WTC11 (cell line): ENCODE measurements around the gene PTPRK. TPM values are rescaled to one million over a fixed set of nuclear protein-coding genes. Genes with fewer than 3 reads are reported as not detected.
A peak's percentile ranks its signal among the peaks of the same experiment; 100 is the strongest.

Experiments used
- ATAC-seq: fragments of 200-7000 bp; cut with Tn5 transposase; 2 replicates; pipeline ENCODE4 v1.10.0; 2021; ENCODE audit warnings: mild to moderate bottlenecking, moderate library complexity
- CTCF ChIA-PET: fragments of 300-600 bp; sonication (Branson Sonifier 250); formaldehyde crosslinking; loops from one replicate; lab custom pipeline; 2021; ENCODE audit warnings: antibody characterized with exemption; lab: Charles Lee
- POLR2A ChIA-PET: fragments of 350-600 bp; sonication (Branson Sonifier 250); formaldehyde crosslinking; loops from one replicate; lab custom pipeline; 2021; ENCODE audit warnings: antibody characterized with exemption; lab: Charles Lee
- DNase-seq: peaks from one replicate; pipeline ENCODE4 v3.0.0; 2021; ENCODE audit warnings: low spot score
- H3K27ac Mint-ChIP-seq: 2 replicates; pipeline ENCODE4 v1.8.0; 2021; ENCODE audit warnings: mixed read lengths
- H3K27me3 Mint-ChIP-seq: 2 replicates; pipeline ENCODE4 v1.8.0; 2021; ENCODE audit warnings: low read depth, mild to moderate bottlenecking, moderate library complexity, mixed read lengths
- H3K36me3 Mint-ChIP-seq: 2 replicates; pipeline ENCODE4 v1.8.0; 2021; ENCODE audit warnings: mixed read lengths
- H3K4me1 Mint-ChIP-seq: 2 replicates; pipeline ENCODE4 v1.8.0; 2022; ENCODE audit warnings: mixed read lengths
- H3K4me3 Mint-ChIP-seq: 2 replicates; pipeline ENCODE4 v1.8.0; 2021; ENCODE audit warnings: mild to moderate bottlenecking, moderate library complexity, mixed read lengths
- H3K9me3 Mint-ChIP-seq: 2 replicates; pipeline ENCODE4 v1.8.0; 2021; ENCODE audit warnings: mixed read lengths
- CBFB ChIP-seq: sonication (generic); formaldehyde crosslinking; IDR thresholded peaks from 2 replicates; pipeline ENCODE4 v1.8.1; 2022; ENCODE audit warnings: mild to moderate bottlenecking, low read depth, missing genetic modification reagents
- ELF4 ChIP-seq: sonication (generic); formaldehyde crosslinking; IDR thresholded peaks from 2 replicates; pipeline ENCODE4 v1.8.1; 2022; ENCODE audit warnings: low read depth, mild to moderate bottlenecking, moderate library complexity, missing genetic modification reagents
- FOXK1 ChIP-seq: sonication (generic); formaldehyde crosslinking; IDR thresholded peaks from 2 replicates; pipeline ENCODE4 v1.8.0; 2022; ENCODE audit warnings: mild to moderate bottlenecking, moderate library complexity, missing genetic modification reagents
- HMGA2 ChIP-seq: fragments of 250-450 bp; sonication (Bioruptor Pico); IDR thresholded peaks from 2 replicates; pipeline ENCODE4 v1.4.0; 2021; ENCODE audit warnings: mild to moderate bottlenecking, moderate library complexity
- JUN ChIP-seq: sonication (generic); formaldehyde crosslinking; IDR thresholded peaks from 2 replicates; pipeline ENCODE4 v1.8.0; 2023; ENCODE audit warnings: mild to moderate bottlenecking, missing genetic modification reagents
- NFATC4 ChIP-seq: fragments of 250-450 bp; sonication (Bioruptor Pico); IDR thresholded peaks from 2 replicates; pipeline ENCODE4 v1.9.0; 2021; ENCODE audit warnings: mild to moderate bottlenecking
- NR2C2 ChIP-seq: sonication (generic); formaldehyde crosslinking; IDR thresholded peaks from 2 replicates; pipeline ENCODE4 v1.8.0; 2022; ENCODE audit warnings: mild to moderate bottlenecking, missing genetic modification reagents
- NR3C1 ChIP-seq: sonication (generic); formaldehyde crosslinking; conservative IDR thresholded peaks from 2 replicates; pipeline ENCODE4 v1.8.1; 2023; ENCODE audit warnings: low read depth, mild to moderate bottlenecking, missing genetic modification reagents
- RELA ChIP-seq: sonication (generic); formaldehyde crosslinking; IDR thresholded peaks from 2 replicates; pipeline ENCODE4 v1.8.1; 2022; ENCODE audit warnings: missing genetic modification reagents, mild to moderate bottlenecking, borderline replicate concordance
- STAT6 ChIP-seq: sonication (generic); formaldehyde crosslinking; conservative IDR thresholded peaks from 2 replicates; pipeline ENCODE4 v1.8.1; 2023; ENCODE audit warnings: mild to moderate bottlenecking, low read depth, missing genetic modification reagents, moderate library complexity
- TEAD1 ChIP-seq: sonication (generic); formaldehyde crosslinking; IDR thresholded peaks from 2 replicates; pipeline ENCODE4 v1.8.0; 2022; ENCODE audit warnings: mild to moderate bottlenecking, missing genetic modification reagents
- USF2 ChIP-seq: sonication (generic); formaldehyde crosslinking; IDR thresholded peaks from 2 replicates; pipeline ENCODE4 v1.8.1; 2023; ENCODE audit warnings: mild to moderate bottlenecking, missing genetic modification reagents, moderate library complexity
- ZBTB21 ChIP-seq: sonication (generic); formaldehyde crosslinking; IDR thresholded peaks from 2 replicates; pipeline ENCODE4 v1.8.1; 2023; ENCODE audit warnings: mild to moderate bottlenecking, missing genetic modification reagents, borderline replicate concordance
- ZNF232 ChIP-seq: sonication (generic); formaldehyde crosslinking; IDR thresholded peaks from 2 replicates; pipeline ENCODE4 v1.8.0; 2022; ENCODE audit warnings: mild to moderate bottlenecking, missing genetic modification reagents
- ZNF423 ChIP-seq: fragments of 250-450 bp; sonication (Bioruptor Pico); IDR thresholded peaks from 2 replicates; pipeline ENCODE4 v2.1.2; 2022; ENCODE audit warnings: mild to moderate bottlenecking, moderate library complexity
- ZNF671 ChIP-seq: fragments of 250-450 bp; sonication (Bioruptor Pico); IDR thresholded peaks from 2 replicates; pipeline ENCODE4 v1.8.0; 2021; ENCODE audit warnings: mild to moderate bottlenecking
- total RNA-seq: library from RNA; stranded (reverse); gene quantifications from 3 replicates; pipeline ENCODE4 v1.2.3, GENCODE V29; 2021
- TF ChIP-seq, protein P1 (sequence below): fragments of 250-450 bp; sonication (Bioruptor Pico); IDR thresholded peaks from 2 replicates; pipeline ENCODE4 v1.9.0; 2021; ENCODE audit warnings: moderate library complexity, mild to moderate bottlenecking, inconsistent platforms, borderline replicate concordance
- TF ChIP-seq, protein P2 (sequence below): sonication (generic); formaldehyde crosslinking; IDR thresholded peaks from 2 replicates; pipeline ENCODE4 v1.8.1; 2022; ENCODE audit warnings: low read depth, missing genetic modification reagents, borderline replicate concordance
- TF ChIP-seq, protein P3 (sequence below): sonication (generic); formaldehyde crosslinking; IDR thresholded peaks from 2 replicates; pipeline ENCODE4 v1.8.0; 2023; ENCODE audit warnings: mild to moderate bottlenecking, missing genetic modification reagents

Gene PTPRK
- total RNA-seq, 1 experiment from 2014 or later = 44.8 TPM

DNA sequence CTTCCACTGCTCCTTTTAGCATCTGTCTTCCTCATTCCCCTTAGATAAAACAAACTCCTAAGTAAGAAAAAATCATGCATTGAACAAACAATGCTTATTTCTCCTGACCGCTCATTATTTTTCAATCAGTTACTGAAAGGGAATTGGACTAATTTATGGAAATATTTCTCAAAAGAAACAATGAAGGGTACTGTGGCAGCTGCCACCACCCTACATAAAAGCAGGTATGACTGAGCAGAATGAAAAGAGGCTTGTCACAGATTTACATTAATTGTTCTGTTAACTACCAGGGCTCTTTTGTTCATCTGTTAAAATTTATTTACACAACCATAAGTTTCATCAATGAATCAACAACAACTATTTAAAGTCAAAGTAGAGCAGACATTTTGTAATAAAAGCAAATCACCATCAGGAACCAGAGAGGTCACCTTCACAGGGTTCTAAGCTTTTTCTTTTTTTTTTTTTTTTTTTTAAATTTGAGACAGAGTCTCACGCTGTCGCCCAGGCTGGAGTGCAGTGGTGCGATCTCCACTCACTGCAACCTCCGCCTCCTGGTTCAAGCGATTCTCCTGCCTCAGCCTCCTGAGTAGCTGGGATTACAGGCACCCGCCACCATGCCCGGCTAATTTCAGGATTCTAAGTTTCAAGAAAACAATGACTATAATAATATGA is 204.0 kb downstream of the PTPRK start:
- H3K36me3 Mint-ChIP-seq = no peaks in the 10 kb centered on the region
- peak overlapping the region; percentile 73 for H3K27ac Mint-ChIP-seq
- no peak for DNase-seq
- H3K9me3 Mint-ChIP-seq = no peaks in the 10 kb centered on the region
- peak; percentile 60 for ATAC-seq
- CTCF ChIA-PET = no interaction called here
- TF ChIP-seq, protein P1, sequence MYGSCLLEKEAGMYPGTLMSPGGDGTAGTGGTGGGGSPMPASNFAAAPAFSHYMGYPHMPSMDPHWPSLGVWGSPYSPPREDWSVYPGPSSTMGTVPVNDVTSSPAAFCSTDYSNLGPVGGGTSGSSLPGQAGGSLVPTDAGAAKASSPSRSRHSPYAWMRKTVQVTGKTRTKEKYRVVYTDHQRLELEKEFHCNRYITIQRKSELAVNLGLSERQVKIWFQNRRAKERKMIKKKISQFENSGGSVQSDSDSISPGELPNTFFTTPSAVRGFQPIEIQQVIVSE = no peak
- TF ChIP-seq RELA (CRISPR knock-in tag) (no peak), TEAD1 (no peak), NR2C2 (no peak), ZNF671 (CRISPR knock-in tag) (no peak)
- TF ChIP-seq, all 79 proteins: peak for 0
- no peak overlapping the region for H3K4me3 Mint-ChIP-seq
- H3K27me3 Mint-ChIP-seq = no peaks in the 10 kb centered on the region
- POLR2A ChIA-PET = interaction anchor here (0.7 kb wide), 2 partner anchors 92 to 669 kb away, joined by 3 to 6 read pairs; no protein-coding TSS in a partner anchor
- H3K4me1 Mint-ChIP-seq = peaks cover 73% of the 10 kb centered on the region

DNA sequence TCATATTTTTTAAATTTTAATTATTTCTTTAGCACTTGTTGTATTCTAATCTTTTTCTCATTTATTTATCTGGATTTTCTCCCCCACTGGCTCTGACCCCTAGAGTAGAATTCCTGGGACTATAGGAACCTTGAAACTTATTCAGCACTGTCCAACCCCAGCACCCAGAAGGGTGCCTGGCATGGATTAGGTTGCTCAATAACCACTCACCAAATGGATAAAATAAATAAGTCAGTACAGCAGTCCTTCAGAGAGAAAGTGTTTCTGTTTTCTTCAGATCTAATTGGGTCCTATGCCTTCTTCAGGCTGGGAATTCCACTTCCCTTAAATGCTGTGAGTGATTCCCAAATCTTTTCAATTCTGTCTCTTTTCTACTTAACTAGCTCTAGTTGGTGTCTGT is 206.2 kb downstream of the PTPRK start:
- TF ChIP-seq JUN (CRISPR knock-in tag) (no peak), FOXK1 (CRISPR knock-in tag) (no peak), ZNF423 (no peak), HMGA2 (no peak), ZBTB21 (CRISPR knock-in tag) (no peak), USF2 (CRISPR knock-in tag) (no peak), NFATC4 (CRISPR knock-in tag) (no peak), ELF4 (no peak), ZNF671 (CRISPR knock-in tag) (no peak), STAT6 (CRISPR knock-in tag) (no peak), CBFB (CRISPR knock-in tag) (no peak), NR2C2 (no peak), ZNF232 (CRISPR knock-in tag) (no peak), NR3C1 (CRISPR knock-in tag) (no peak)
- TF ChIP-seq, protein P2, sequence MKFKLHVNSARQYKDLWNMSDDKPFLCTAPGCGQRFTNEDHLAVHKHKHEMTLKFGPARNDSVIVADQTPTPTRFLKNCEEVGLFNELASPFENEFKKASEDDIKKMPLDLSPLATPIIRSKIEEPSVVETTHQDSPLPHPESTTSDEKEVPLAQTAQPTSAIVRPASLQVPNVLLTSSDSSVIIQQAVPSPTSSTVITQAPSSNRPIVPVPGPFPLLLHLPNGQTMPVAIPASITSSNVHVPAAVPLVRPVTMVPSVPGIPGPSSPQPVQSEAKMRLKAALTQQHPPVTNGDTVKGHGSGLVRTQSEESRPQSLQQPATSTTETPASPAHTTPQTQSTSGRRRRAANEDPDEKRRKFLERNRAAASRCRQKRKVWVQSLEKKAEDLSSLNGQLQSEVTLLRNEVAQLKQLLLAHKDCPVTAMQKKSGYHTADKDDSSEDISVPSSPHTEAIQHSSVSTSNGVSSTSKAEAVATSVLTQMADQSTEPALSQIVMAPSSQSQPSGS (CRISPR knock-in tag) = no peak
- TF ChIP-seq, protein P3, sequence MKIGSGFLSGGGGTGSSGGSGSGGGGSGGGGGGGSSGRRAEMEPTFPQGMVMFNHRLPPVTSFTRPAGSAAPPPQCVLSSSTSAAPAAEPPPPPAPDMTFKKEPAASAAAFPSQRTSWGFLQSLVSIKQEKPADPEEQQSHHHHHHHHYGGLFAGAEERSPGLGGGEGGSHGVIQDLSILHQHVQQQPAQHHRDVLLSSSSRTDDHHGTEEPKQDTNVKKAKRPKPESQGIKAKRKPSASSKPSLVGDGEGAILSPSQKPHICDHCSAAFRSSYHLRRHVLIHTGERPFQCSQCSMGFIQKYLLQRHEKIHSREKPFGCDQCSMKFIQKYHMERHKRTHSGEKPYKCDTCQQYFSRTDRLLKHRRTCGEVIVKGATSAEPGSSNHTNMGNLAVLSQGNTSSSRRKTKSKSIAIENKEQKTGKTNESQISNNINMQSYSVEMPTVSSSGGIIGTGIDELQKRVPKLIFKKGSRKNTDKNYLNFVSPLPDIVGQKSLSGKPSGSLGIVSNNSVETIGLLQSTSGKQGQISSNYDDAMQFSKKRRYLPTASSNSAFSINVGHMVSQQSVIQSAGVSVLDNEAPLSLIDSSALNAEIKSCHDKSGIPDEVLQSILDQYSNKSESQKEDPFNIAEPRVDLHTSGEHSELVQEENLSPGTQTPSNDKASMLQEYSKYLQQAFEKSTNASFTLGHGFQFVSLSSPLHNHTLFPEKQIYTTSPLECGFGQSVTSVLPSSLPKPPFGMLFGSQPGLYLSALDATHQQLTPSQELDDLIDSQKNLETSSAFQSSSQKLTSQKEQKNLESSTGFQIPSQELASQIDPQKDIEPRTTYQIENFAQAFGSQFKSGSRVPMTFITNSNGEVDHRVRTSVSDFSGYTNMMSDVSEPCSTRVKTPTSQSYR (CRISPR knock-in tag) = no peak
- no peak overlapping the region for H3K4me3 Mint-ChIP-seq
- no peak for DNase-seq
- H3K9me3 Mint-ChIP-seq = no peaks in the 10 kb centered on the region
- ChIA-PET POLR2A (no interaction called here), CTCF (no interaction called here)
- H3K27ac Mint-ChIP-seq = peak overlapping the region; percentile 89
- peak; percentile 30 for ATAC-seq
- H3K4me1 Mint-ChIP-seq = peaks cover 78% of the 10 kb centered on the region
- H3K27me3 Mint-ChIP-seq = no peaks in the 10 kb centered on the region
- no peaks in the 10 kb centered on the region for H3K36me3 Mint-ChIP-seq
